Vagina (tissue), 2 donors: ENCODE measurements around the gene FAM200A. TPM values are rescaled to one million over a fixed set of nuclear protein-coding genes. Genes with fewer than 3 reads are reported as not detected.
A peak's percentile ranks its signal among the peaks of the same experiment; 100 is the strongest.

Experiments
- DNase-seq, 2 donors: peaks; one replicate each; pipeline ENCODE4 v3.0.0-alpha.2; 2017; ENCODE audit errors: extremely low spot score in 2 of 2
- H3K27ac ChIP-seq: fragments of 200-600 bp; sonication (generic); one replicate; pipeline ENCODE4 v1.5.1; 2019
- H3K27me3 ChIP-seq: fragments of 200-600 bp; sonication (generic); one replicate; pipeline ENCODE4 v1.5.1; 2019
- H3K36me3 ChIP-seq, 2 donors: fragments of 200-600 bp; sonication (generic); one replicate each; pipeline ENCODE4 v1.5.1; 2017 to 2019
- H3K4me1 ChIP-seq: fragments of 200-600 bp; sonication (generic); one replicate; pipeline ENCODE4 v1.5.1; 2019
- H3K4me3 ChIP-seq, 2 donors: fragments of 200-600 bp; sonication (generic); 1 replicate in 1 of 2; 2 replicates in 1 of 2; pipeline ENCODE4 v1.5.1; 2016 to 2019
- H3K9me3 ChIP-seq: fragments of 200-600 bp; sonication (generic); one replicate; pipeline ENCODE4 v1.5.1; 2019
- CTCF ChIP-seq, 3 experiments: fragments of 450-650 bp in 2 of 3; fragments of 200-600 bp in 1 of 3; sonication (generic) in 1 of 3; IDR thresholded peaks; one replicate each; pipeline ENCODE4 v1.5.1; 2017 to 2019; ENCODE audit warnings: antibody characterized with exemption in 3 of 3, mild to moderate bottlenecking in 2 of 3, moderate library complexity in 2 of 3
- POLR2A ChIP-seq, 2 donors: fragments of 450-650 bp; IDR thresholded peaks; one replicate each; pipeline ENCODE4 v1.6.1; 2017; ENCODE audit warnings: antibody characterized with exemption in 2 of 2, mild to moderate bottlenecking in 2 of 2, moderate library complexity in 2 of 2
- POLR2AphosphoS5 ChIP-seq, 2 donors: sonication (generic); formaldehyde crosslinking; IDR thresholded peaks; one replicate each; pipeline ENCODE4 v1.9.0; 2017; ENCODE audit warnings: antibody characterized with exemption in 2 of 2, mild to moderate bottlenecking in 2 of 2, low read depth in 1 of 2; ENCODE audit not compliant: insufficient read depth in 1 of 2
- intact Hi-C: fragments of 100-400 bp; cut with DNase I; formaldehyde crosslinking; loops from one replicate; pipeline ENCODE4 v1.15.1; 2023
- total RNA-seq: library from RNA; depleted of rRNA; stranded (reverse); fragments of >200 nt; gene quantifications from one replicate; pipeline ENCODE4 v1.2.3, GENCODE V29; 2016

FAM200A gene
- 3.4 TPM for total RNA-seq

- TF ChIP-seq POLR2AphosphoS5 (IDR thresholded peaks at IDR 0.05; ENCODE audit: insufficient read depth in 1 of 2, low read depth in 1 of 2) = peak; percentile 92 to 96
- TF ChIP-seq CTCF (IDR thresholded peaks at IDR 0.05) = no peak
- TF ChIP-seq POLR2A (IDR thresholded peaks at IDR 0.05) = peak in 1 of 2 donors; percentile 71
- Histone ChIP-seq H3K27ac (peak within 1 kb of the TSS; percentile 89), H3K27me3 (no peaks in the 10 kb centered on the region), H3K4me3 (peak within 1 kb of the TSS; percentile 87 to 95), H3K9me3 (no peaks in the 10 kb centered on the region), H3K36me3 (peaks cover 0 to 18% of the 10 kb centered on the region in 2 donors), H3K4me1 (peaks cover 24% of the 10 kb centered on the region)
- DNase-seq = no peak
- intact Hi-C loops = loop anchor here (5.0 kb wide), 1 partner anchor 45 kb away; no protein-coding TSS in a partner anchor
These were observed at the start of gene FAM200A for GRCh38 chr7:99551767-99552463. Gene FAM200A (minus strand): TSS chr7:99552114. CDS start chr7:99548407, 3,707 bp downstream.

- H3K36me3 ChIP-seq = no peaks in the 10 kb centered on the region
- no peak overlapping the region for H3K27ac ChIP-seq
- H3K9me3 ChIP-seq = no peaks in the 10 kb centered on the region
- no peaks in the 10 kb centered on the region for H3K4me1 ChIP-seq
- DNase-seq = no peak
- intact Hi-C loops = no loop called here
- H3K4me3 ChIP-seq = no peak overlapping the region
- TF ChIP-seq POLR2A (IDR thresholded peaks at IDR 0.05) = no peak
- no peak for TF ChIP-seq POLR2AphosphoS5 (IDR thresholded peaks at IDR 0.05; ENCODE audit: insufficient read depth in 1 of 2, low read depth in 1 of 2)
- no peak for TF ChIP-seq CTCF (IDR thresholded peaks at IDR 0.05)
- no peaks in the 10 kb centered on the region for H3K27me3 ChIP-seq
These were observed 47.9 kb upstream of the FAM200A start for GRCh38 chr7:99599836-99600235.

GRCh38 chr7:99597762-99598501, 46.0 kb upstream of the FAM200A start, which contains the start of gene TMEM225B:
Gene TMEM225B (plus strand): TSS chr7:99598267. CDS start chr7:99604389, 6,122 bp downstream.
- Histone ChIP-seq H3K4me1 (no peaks in the 10 kb centered on the region), H3K9me3 (no peaks in the 10 kb centered on the region), H3K4me3 (no peak within 1 kb of the TSS), H3K27me3 (no peaks in the 10 kb centered on the region), H3K36me3 (no peaks in the 10 kb centered on the region), H3K27ac (no peak within 1 kb of the TSS)
- DNase-seq = no peak
- intact Hi-C loops = no loop called here
- TF ChIP-seq POLR2A (IDR thresholded peaks at IDR 0.05) (no peak), CTCF (IDR thresholded peaks at IDR 0.05) (no peak), POLR2AphosphoS5 (IDR thresholded peaks at IDR 0.05; ENCODE audit: insufficient read depth in 1 of 2, low read depth in 1 of 2) (no peak)

- Histone ChIP-seq H3K9me3 (no peaks in the 10 kb centered on the region), H3K4me3 (no peak overlapping the region), H3K4me1 (no peaks in the 10 kb centered on the region), H3K27me3 (no peaks in the 10 kb centered on the region), H3K27ac (no peak overlapping the region), H3K36me3 (no peaks in the 10 kb centered on the region)
- DNase-seq = no peak
- no peak for TF ChIP-seq CTCF (IDR thresholded peaks at IDR 0.05)
- no peak for TF ChIP-seq POLR2A (IDR thresholded peaks at IDR 0.05)
- TF ChIP-seq POLR2AphosphoS5 (IDR thresholded peaks at IDR 0.05; ENCODE audit: insufficient read depth in 1 of 2, low read depth in 1 of 2) = no peak
- intact Hi-C loops = no loop called here
These were observed 44.6 kb upstream of the FAM200A start for GRCh38 chr7:99596408-99596955.
